Neutrophil (primary cell): ENCODE results near the gene USB1.

Source experiments
- H3K27ac ChIP-seq: fragments of 200-600 bp; sonication (generic); 2 replicates; pipeline ENCODE4 v1.5.1; 2016; ENCODE audit warnings: mild to moderate bottlenecking, moderate library complexity
- H3K27me3 ChIP-seq: fragments of 200-600 bp; sonication (generic); 2 replicates; pipeline ENCODE4 v1.6.0; 2016; ENCODE audit warnings: mild to moderate bottlenecking
- H3K36me3 ChIP-seq: fragments of 200-600 bp; sonication (generic); 2 replicates; pipeline ENCODE4 v1.5.1; 2017
- H3K4me1 ChIP-seq, 2 experiments: fragments of 200-600 bp in 1 of 2; sonication (generic) in 1 of 2; 1 replicate in 1 of 2; 2 replicates in 1 of 2; pipeline versions ENCODE4 v1.5.1 to v1.6.1; 2013 to 2016; ENCODE audit warnings: low read depth in 1 of 2, low read length in 1 of 2, mild to moderate bottlenecking in 1 of 2, moderate library complexity in 1 of 2; ENCODE audit not compliant: control insufficient read depth in 1 of 2, insufficient read depth in 1 of 2
- H3K4me3 ChIP-seq, 2 experiments: fragments of 200-600 bp in 1 of 2; sonication (generic) in 1 of 2; 1 replicate in 1 of 2; 2 replicates in 1 of 2; pipeline ENCODE4 v1.5.1; 2013 to 2016; ENCODE audit warnings: low read depth in 1 of 2, low read length in 1 of 2, mild to moderate bottlenecking in 1 of 2, moderate library complexity in 1 of 2
- H3K9me3 ChIP-seq: fragments of 200-600 bp; sonication (generic); 2 replicates; pipeline ENCODE4 v1.5.1; 2016
- CTCF ChIP-seq: fragments of 200-600 bp; sonication (generic); IDR thresholded peaks from 2 replicates; pipeline ENCODE4 v1.5.1; 2016; ENCODE audit warnings: antibody characterized with exemption

The USB1 gene

GRCh38 chr16:58000706-58001676, at the start of gene USB1:
TSS of gene USB1 (plus strand) at chr16:58001407. CDS start at chr16:58001484, 77 bp downstream.
- Histone ChIP-seq H3K27ac (peak within 1 kb of the TSS; percentile 94), H3K27me3 (no peaks in the 10 kb centered on the region)
- TF ChIP-seq CTCF: peak; percentile 66

GRCh38 chr16:57952909-57953308, 48.3 kb upstream of the USB1 start:
- H3K4me1 ChIP-seq: no peaks in the 10 kb centered on the region
- no peaks in the 10 kb centered on the region for H3K36me3 ChIP-seq
- H3K9me3 ChIP-seq: no peaks in the 10 kb centered on the region
- TF ChIP-seq CTCF: no peak
- H3K27ac ChIP-seq: no peak overlapping the region
- H3K4me3 ChIP-seq: no peak overlapping the region
- H3K27me3 ChIP-seq: no peaks in the 10 kb centered on the region

More at GRCh38 chr16:58000706-58001676, at the start of gene USB1:
- peak within 1 kb of the TSS; percentile 91 to 97 for H3K4me3 ChIP-seq
- peaks cover 45 to 47% of the 10 kb centered on the region in 2 experiments for H3K4me1 ChIP-seq
- peaks cover 46% of the 10 kb centered on the region for H3K36me3 ChIP-seq
- no peaks in the 10 kb centered on the region for H3K9me3 ChIP-seq

GRCh38 chr16:57953857-57954256, 47.4 kb upstream of the USB1 start:
- H3K27ac ChIP-seq: no peak overlapping the region
- H3K9me3 ChIP-seq: no peaks in the 10 kb centered on the region
- no peak for TF ChIP-seq CTCF
- H3K4me1 ChIP-seq: no peaks in the 10 kb centered on the region
- H3K27me3 ChIP-seq: no peaks in the 10 kb centered on the region
- no peak overlapping the region for H3K4me3 ChIP-seq
- H3K36me3 ChIP-seq: no peaks in the 10 kb centered on the region

- no peak for TF ChIP-seq CTCF
- Histone ChIP-seq H3K27ac (no peak overlapping the region), H3K9me3 (no peaks in the 10 kb centered on the region), H3K4me3 (no peak overlapping the region), H3K4me1 (no peaks in the 10 kb centered on the region), H3K27me3 (no peaks in the 10 kb centered on the region), H3K36me3 (no peaks in the 10 kb centered on the region)
These were observed 45.5 kb upstream of the USB1 start for GRCh38 chr16:57955572-57956188.

GRCh38 chr16:57956270-57956808, 44.9 kb upstream of the USB1 start:
- no peak overlapping the region for H3K4me3 ChIP-seq
- H3K36me3 ChIP-seq: no peaks in the 10 kb centered on the region

More at GRCh38 chr16:57956270-57956808, 44.9 kb upstream of the USB1 start:
- H3K4me1 ChIP-seq: no peaks in the 10 kb centered on the region
- no peak overlapping the region for H3K27ac ChIP-seq
- H3K9me3 ChIP-seq: no peaks in the 10 kb centered on the region
- no peaks in the 10 kb centered on the region for H3K27me3 ChIP-seq
- no peak for TF ChIP-seq CTCF
